IgD-negative memory B cell (primary cell): ENCODE measurements around the gene LTO1. TPM values are rescaled to one million over a fixed set of nuclear protein-coding genes. Genes with fewer than 3 reads are reported as not detected.

ENCODE experiments used
- H3K27ac Mint-ChIP-seq, 3 donors: one replicate each; pipeline ENCODE4 v1.8.0; 2020 to 2022; ENCODE audit warnings: mild to moderate bottlenecking in 3 of 3, mixed read lengths in 3 of 3, moderate library complexity in 1 of 3
- H3K27me3 Mint-ChIP-seq: one replicate; pipeline ENCODE4 v1.8.0; 2021; ENCODE audit warnings: mixed read lengths
- H3K36me3 Mint-ChIP-seq: one replicate; pipeline ENCODE4 v1.8.0; 2020; ENCODE audit warnings: mild to moderate bottlenecking, mixed read lengths
- H3K4me1 Mint-ChIP-seq, 3 donors: one replicate each; pipeline ENCODE4 v1.8.0; 2020 to 2022; ENCODE audit warnings: mixed read lengths in 3 of 3, mild to moderate bottlenecking in 1 of 3
- H3K4me3 Mint-ChIP-seq, 4 donors: one replicate each; pipeline ENCODE4 v1.8.0; 2020 to 2022; ENCODE audit warnings: mild to moderate bottlenecking in 4 of 4, mixed read lengths in 4 of 4, moderate library complexity in 3 of 4
- H3K9me3 Mint-ChIP-seq, 3 donors: one replicate each; pipeline ENCODE4 v1.8.0; 2020 to 2021; ENCODE audit warnings: mixed read lengths in 3 of 3, mild to moderate bottlenecking in 1 of 3
- polyA plus RNA-seq: library from polyadenylated mRNA; unstranded; fragments of 300-500 nt; fragmentation: Illumina TruSeq; gene quantifications from one replicate; pipeline ENCODE4 v1.2.3, GENCODE V29; 2021

Gene LTO1
- polyA plus RNA-seq, 1 donor from 2014 or later = 14.0 TPM

DNA sequence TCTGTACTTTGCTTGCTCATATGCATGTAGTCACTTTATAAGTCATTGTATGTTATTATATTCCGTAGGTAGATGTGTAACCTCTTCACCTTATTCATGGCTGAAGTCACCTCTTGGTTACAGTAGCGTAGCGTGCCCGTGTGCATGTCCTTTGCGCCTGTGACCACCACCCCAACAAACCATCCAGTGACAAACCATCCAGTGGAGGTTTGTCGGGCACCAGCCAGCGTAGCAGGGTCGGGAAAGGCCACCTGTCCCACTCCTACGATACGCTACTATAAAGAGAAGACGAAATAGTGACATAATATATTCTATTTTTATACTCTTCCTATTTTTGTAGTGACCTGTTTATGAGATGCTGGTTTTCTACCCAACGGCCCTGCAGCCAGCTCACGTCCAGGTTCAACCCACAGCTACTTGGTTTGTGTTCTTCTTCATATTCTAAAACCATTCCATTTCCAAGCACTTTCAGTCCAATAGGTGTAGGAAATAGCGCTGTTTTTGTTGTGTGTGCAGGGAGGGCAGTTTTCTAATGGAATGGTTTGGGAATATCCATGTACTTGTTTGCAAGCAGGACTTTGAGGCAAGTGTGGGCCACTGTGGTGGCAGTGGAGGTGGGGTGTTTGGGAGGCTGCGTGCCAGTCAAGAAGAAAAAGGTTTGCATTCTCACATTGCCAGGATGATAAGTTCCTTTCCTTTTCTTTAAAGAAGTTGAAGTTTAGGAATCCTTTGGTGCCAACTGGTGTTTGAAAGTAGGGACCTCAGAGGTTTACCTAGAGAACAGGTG is 23.1 kb downstream of the LTO1 start:
- H3K9me3 Mint-ChIP-seq = no peaks in the 10 kb centered on the region
- peaks cover 4% of the 10 kb centered on the region for H3K36me3 Mint-ChIP-seq
- no peaks in the 10 kb centered on the region for H3K27me3 Mint-ChIP-seq
- H3K4me3 Mint-ChIP-seq = no peak overlapping the region
- H3K27ac Mint-ChIP-seq = no peak overlapping the region
- peaks cover 2 to 6% (median 6%) of the 10 kb centered on the region in 3 donors for H3K4me1 Mint-ChIP-seq

DNA sequence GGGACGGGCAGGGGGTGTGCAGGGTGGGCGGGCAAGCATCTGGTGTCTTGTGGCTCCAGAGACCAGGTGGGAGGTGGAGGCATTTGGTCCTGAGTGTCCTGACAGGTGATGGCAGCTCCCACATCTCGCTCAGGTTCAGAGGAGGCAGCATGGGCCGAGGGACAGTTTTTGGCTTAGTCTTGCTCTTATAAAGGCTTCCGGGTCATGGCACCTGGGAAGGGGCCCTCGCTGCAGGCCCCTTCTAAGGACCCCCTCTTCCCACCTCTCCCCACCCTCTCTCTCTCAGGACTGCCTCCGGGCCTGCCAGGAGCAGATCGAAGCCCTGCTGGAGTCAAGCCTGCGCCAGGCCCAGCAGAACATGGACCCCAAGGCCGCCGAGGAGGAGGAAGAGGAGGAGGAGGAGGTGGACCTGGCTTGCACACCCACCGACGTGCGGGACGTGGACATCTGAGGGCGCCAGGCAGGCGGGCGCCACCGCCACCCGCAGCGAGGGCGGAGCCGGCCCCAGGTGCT is 24.3 kb downstream of the LTO1 start:
- H3K36me3 Mint-ChIP-seq = peaks cover 4% of the 10 kb centered on the region
- H3K9me3 Mint-ChIP-seq = no peaks in the 10 kb centered on the region
- H3K4me1 Mint-ChIP-seq = peaks cover 2 to 6% (median 6%) of the 10 kb centered on the region in 3 donors
- no peaks in the 10 kb centered on the region for H3K27me3 Mint-ChIP-seq
- no peak overlapping the region for H3K27ac Mint-ChIP-seq
- no peak overlapping the region for H3K4me3 Mint-ChIP-seq

DNA sequence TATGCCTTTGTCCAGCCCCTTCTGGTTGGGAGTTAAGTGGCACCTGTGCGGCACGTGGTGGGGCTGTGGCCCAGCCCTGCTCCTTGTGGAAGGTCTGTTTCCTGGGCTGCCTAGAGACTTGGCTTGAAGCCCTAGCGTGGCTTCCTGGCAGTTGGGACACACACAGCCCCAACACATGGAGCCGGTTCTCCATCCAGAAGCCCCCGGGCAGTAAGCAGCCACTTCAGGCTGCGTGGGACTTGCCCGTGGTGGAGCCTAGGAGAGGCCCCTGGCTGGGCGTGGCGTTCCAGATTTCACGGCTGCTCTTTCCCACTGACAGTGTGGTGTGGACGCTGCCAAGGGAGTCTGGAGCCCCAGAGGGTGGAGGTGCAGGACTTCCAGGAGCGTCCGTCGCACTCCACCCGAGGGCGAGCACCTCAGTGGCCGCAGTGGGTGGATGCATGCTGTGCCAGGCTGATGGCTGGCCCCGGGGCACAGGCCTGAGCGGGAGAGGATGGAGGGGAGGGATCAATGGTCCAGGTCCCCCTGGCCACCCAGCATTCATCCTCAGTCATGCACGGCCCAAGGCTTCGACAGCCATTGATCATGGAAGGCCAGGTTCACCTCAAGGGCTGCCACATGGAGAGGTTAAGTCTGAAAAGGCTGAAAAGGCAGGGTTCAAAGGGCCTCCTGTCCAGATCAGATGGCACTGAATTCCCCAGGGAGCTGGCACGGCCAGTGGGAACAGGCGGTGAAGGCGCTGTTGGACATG is 24.9 kb downstream of the LTO1 start:
- no peak overlapping the region for H3K4me3 Mint-ChIP-seq
- no peaks in the 10 kb centered on the region for H3K9me3 Mint-ChIP-seq
- no peaks in the 10 kb centered on the region for H3K27me3 Mint-ChIP-seq
- H3K36me3 Mint-ChIP-seq = peaks cover 4% of the 10 kb centered on the region
- no peak overlapping the region for H3K27ac Mint-ChIP-seq
- peaks cover 2 to 6% (median 6%) of the 10 kb centered on the region in 3 donors for H3K4me1 Mint-ChIP-seq

GRCh38 chr11:69649576-69649900 is 25.6 kb downstream of the LTO1 start:
- H3K36me3 Mint-ChIP-seq = peaks cover 4% of the 10 kb centered on the region
- H3K9me3 Mint-ChIP-seq = no peaks in the 10 kb centered on the region
- H3K27ac Mint-ChIP-seq = no peak overlapping the region
- H3K4me1 Mint-ChIP-seq = peaks cover 2 to 6% (median 6%) of the 10 kb centered on the region in 3 donors
- no peak overlapping the region for H3K4me3 Mint-ChIP-seq
- no peaks in the 10 kb centered on the region for H3K27me3 Mint-ChIP-seq

- Mint-ChIP-seq H3K4me3 (no peak overlapping the region), H3K36me3 (peaks cover 4% of the 10 kb centered on the region), H3K27ac (no peak overlapping the region), H3K9me3 (no peaks in the 10 kb centered on the region), H3K4me1 (peaks cover 2 to 6% (median 6%) of the 10 kb centered on the region in 3 donors), H3K27me3 (no peaks in the 10 kb centered on the region)
These were observed 26.2 kb downstream of the LTO1 start for GRCh38 chr11:69648679-69649575.

- Mint-ChIP-seq H3K27me3 (no peaks in the 10 kb centered on the region), H3K9me3 (no peaks in the 10 kb centered on the region), H3K4me3 (peak overlapping the region in 1 of 4 donors; percentile 73), H3K4me1 (peaks cover 2 to 8% (median 6%) of the 10 kb centered on the region in 3 donors), H3K36me3 (peaks cover 4% of the 10 kb centered on the region), H3K27ac (no peak overlapping the region)
These were observed 27.2 kb downstream of the LTO1 start for GRCh38 chr11:69647761-69648497.

GRCh38 chr11:69647390-69647748 is 27.8 kb downstream of the LTO1 start:
- Mint-ChIP-seq H3K9me3 (no peaks in the 10 kb centered on the region), H3K27me3 (no peaks in the 10 kb centered on the region), H3K4me1 (peaks cover 2 to 8% (median 6%) of the 10 kb centered on the region in 3 donors), H3K27ac (no peak overlapping the region), H3K4me3 (peak overlapping the region in 1 of 4 donors; percentile 73), H3K36me3 (peaks cover 4% of the 10 kb centered on the region)

DNA sequence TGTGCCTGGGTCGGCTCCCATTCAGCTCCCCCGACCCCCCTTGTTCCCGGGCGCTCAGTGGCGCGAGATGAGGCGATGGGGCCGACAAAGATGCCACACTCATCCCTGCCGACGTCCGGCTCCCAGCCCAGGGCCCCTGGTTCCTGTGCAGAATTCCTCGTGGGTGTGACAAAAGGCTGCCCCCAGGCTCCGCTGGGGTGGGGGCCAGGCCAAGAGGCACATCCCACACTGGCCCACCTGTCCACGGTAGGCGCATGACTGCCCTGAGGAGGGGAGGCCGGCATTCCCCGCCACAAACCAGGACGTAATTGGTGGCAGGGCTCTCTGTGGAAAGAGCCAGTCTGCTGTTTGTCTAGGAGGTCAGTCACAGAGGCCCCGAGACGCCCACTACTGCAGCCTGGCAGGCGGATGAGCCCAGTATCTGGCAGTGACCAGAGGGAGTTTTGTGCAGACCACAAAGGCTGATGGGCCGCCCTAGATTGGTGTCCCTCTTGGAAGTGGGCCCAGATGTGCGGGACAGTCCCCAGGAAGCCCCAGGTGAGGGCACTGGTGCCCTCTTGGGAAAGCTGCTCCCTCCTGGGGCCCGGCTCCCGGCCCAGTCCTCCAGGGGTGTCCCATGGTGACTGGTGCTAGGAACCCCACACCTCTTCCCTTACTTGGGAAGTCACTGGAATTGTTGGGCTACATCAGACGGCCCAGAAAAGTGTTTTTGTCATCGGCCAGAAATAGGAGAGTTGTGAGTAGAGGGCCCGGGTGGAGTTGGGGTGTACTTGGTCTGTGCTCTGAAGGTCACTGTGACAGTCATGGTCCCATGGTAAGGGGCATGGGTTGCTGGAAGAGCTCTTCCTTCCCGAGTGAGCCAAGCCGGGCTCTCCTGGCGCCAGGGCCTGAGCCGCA is 28.4 kb downstream of the LTO1 start:
- no peaks in the 10 kb centered on the region for H3K27me3 Mint-ChIP-seq
- no peak overlapping the region for H3K27ac Mint-ChIP-seq
- H3K4me1 Mint-ChIP-seq = peaks cover 2 to 8% (median 6%) of the 10 kb centered on the region in 3 donors
- H3K36me3 Mint-ChIP-seq = peaks cover 3% of the 10 kb centered on the region
- H3K9me3 Mint-ChIP-seq = no peaks in the 10 kb centered on the region
- H3K4me3 Mint-ChIP-seq = no peak overlapping the region

DNA sequence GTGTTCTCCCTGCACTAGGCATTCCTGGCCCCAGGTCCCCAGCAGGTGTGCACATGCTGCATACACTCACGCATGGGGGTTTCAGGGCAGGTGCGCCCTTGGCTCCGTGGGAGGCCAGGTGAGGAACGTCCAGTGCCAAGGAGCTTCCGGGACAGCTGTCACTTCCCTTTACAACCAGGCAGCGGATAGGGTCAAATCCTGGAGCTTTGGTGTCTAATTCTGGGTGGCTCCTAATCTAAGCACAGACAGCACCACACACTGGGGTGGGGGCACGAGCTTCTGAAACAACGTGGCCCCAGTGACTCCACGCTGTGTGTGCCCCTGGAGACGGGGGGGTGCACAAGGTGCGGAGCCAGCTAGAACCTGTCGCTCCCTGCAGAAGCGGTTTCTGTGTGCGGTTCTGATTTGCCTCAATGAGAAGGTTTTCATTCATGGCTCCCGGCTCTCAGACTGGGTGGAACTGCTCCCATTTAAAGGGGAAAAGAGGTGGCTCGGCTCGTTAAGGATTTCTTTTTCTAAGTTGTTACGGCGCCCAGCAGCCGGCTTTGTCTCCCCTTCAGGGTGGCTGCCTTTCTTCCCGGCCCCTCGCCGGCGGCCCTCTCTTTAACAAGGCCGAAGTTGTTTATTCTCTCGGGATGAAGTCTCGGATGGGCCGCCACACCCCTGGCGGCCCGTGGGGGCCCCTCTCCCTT is 29.2 kb downstream of the LTO1 start:
- Mint-ChIP-seq H3K9me3 (no peaks in the 10 kb centered on the region), H3K27ac (no peak overlapping the region), H3K4me1 (peaks cover 2 to 9% (median 9%) of the 10 kb centered on the region in 3 donors), H3K27me3 (peaks cover 4% of the 10 kb centered on the region), H3K36me3 (peaks cover 2% of the 10 kb centered on the region), H3K4me3 (peak overlapping the region in 2 of 4 donors; percentile 7 to 40)

DNA sequence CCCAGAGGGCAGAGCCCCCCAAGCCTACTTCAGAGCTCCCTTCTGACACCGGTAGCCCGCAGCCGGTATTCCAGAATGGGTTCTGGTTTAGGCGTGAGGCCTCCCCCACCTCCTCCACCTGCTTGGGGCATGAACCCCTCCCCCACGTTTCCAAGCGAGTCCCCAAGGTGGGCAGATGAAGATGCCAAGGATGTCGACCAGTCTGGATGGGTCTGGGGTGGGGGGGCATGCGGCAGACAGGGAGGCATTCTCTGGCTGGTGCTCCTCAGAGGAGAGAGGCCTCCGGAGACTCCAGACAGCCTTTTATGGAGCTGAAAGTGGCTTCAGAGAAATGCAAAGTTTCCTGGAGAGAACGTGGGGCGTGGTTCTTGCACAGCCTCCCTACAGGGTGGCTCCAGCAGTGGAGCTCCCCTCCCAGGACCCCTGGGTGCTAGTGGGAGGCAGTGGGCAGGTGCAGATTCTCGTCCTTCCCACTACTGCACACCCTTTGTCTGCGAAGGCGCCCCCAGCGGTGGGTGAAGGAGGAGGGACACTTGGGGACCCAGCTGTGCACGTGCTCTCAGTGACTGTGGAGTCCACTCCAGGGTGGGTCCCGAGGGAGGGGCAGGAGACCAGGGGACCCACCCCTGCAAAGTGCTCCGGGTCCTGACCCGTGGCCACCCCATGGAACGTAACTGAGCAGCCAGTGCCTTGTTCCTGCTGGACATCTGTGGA is 30.0 kb downstream of the LTO1 start:
- no peak overlapping the region for H3K27ac Mint-ChIP-seq

DNA sequence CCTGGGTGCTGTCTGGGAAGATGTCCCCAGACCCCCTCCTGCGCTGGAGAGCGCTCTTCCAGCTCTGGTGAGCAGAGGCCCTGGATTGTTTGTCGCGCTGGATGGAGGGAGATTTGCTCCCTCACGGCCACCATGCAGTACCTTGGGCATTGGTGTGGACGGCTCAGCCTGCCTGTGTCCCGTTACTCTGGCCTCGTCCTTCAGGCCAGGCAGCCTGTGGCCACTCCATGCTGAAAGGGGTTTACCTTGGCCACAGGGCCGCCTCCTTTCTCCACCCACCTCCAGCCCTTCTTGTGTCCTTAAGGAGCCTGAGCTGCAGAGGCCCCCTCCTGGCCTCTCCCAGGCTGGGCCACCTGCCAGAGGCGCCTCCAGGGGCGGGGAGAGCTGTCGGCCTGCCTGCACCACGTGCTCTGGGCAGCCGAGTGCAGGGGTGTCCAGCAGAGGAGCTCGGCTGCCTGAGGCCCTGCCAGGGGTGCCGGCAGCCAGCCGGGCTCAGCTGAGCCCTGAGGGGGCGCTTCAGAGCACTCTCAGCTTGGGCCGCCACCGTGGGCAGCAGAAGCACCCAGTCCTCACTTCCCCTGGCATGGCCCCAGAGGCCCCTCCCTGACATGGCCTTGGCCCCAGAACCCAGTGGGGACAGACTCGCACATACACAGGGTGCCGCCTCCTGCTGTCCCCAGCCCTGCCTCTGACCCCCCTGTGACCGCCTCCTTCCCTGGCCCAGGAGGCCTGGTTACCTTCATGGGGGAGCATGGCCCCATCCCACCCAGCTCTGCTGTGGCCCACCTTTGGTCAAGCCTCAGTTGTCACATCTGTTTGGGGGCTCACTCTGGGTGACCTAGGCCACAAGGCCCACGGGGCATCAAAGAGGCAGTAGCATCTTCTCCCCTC is 30.8 kb downstream of the LTO1 start:
- H3K36me3 Mint-ChIP-seq = peaks cover 3% of the 10 kb centered on the region
- H3K4me3 Mint-ChIP-seq = peak overlapping the region in 3 of 4 donors; percentile 61 to 89 (median 81)
- H3K27ac Mint-ChIP-seq = peak overlapping the region in 1 of 3 donors; percentile 69
- H3K9me3 Mint-ChIP-seq = no peaks in the 10 kb centered on the region
- peaks cover 7 to 24% (median 17%) of the 10 kb centered on the region in 3 donors for H3K4me1 Mint-ChIP-seq
- H3K27me3 Mint-ChIP-seq = peaks cover 18% of the 10 kb centered on the region

More for the DNA sequence above, 30.0 kb downstream of the LTO1 start:
- H3K27me3 Mint-ChIP-seq = peaks cover 11% of the 10 kb centered on the region
- no peaks in the 10 kb centered on the region for H3K9me3 Mint-ChIP-seq
- H3K4me1 Mint-ChIP-seq = peaks cover 7 to 17% (median 13%) of the 10 kb centered on the region in 3 donors
- H3K36me3 Mint-ChIP-seq = peaks cover 3% of the 10 kb centered on the region
- peak overlapping the region in 1 of 4 donors; percentile 40 for H3K4me3 Mint-ChIP-seq

DNA sequence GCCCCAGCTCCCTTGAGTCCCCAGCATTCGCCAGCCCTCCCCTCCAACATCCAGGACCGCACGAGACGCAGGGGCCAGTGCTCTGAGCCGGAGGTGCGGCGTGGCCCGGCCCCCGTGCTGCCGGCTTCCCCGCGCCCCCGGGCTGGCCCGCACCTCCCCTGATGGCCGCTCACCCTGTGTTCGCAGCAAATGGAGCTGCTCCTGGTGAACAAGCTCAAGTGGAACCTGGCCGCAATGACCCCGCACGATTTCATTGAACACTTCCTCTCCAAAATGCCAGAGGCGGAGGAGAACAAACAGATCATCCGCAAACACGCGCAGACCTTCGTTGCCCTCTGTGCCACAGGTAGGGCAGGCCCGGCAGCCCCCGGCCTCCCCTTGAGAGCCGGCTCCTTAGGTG is 31.5 kb downstream of the LTO1 start:
- Mint-ChIP-seq H3K4me1 (peaks cover 7 to 24% (median 17%) of the 10 kb centered on the region in 3 donors), H3K9me3 (no peaks in the 10 kb centered on the region), H3K36me3 (peaks cover 3% of the 10 kb centered on the region), H3K27ac (peak overlapping the region in 1 of 3 donors; percentile 79), H3K27me3 (peaks cover 21% of the 10 kb centered on the region), H3K4me3 (peak overlapping the region; percentile 71 to 89 (median 78))
